Activated B cell treated with CpG ODN at 0.5 μM for 24 hours (primary cell): Measurements from ENCODE around the gene PDE9A. TPM values are rescaled to one million over a fixed set of nuclear protein-coding genes. Genes with fewer than 3 reads are reported as not detected.

Experiments
- ATAC-seq: fragments of 200-7000 bp; cut with Tn5 transposase; one replicate; pipeline ENCODE4 v1.10.0; 2021; ENCODE audit warnings: low read depth, mild to moderate bottlenecking, moderate library complexity
- CTCF ChIA-PET: fragments of 350-600 bp; sonication (Branson Sonifier 250); formaldehyde crosslinking; loops from one replicate; lab custom pipeline; 2021; ENCODE audit warnings: antibody characterized with exemption; lab: Charles Lee
- POLR2A ChIA-PET: fragments of 350-600 bp; sonication (Branson Sonifier 250); formaldehyde crosslinking; loops from one replicate; lab custom pipeline; 2021; ENCODE audit warnings: antibody characterized with exemption; lab: Charles Lee
- DNase-seq: peaks from one replicate; pipeline ENCODE4 v3.0.0; 2022
- H3K27ac Mint-ChIP-seq: one replicate; pipeline ENCODE4 v1.8.0; 2020; ENCODE audit warnings: mixed read lengths
- H3K27me3 Mint-ChIP-seq: one replicate; pipeline ENCODE4 v1.8.0; 2021; ENCODE audit warnings: mixed read lengths
- H3K36me3 Mint-ChIP-seq: one replicate; pipeline ENCODE4 v1.8.0; 2021; ENCODE audit warnings: low read depth, mixed read lengths
- H3K4me1 Mint-ChIP-seq: one replicate; pipeline ENCODE4 v1.8.0; 2021; ENCODE audit warnings: mixed read lengths
- H3K4me3 Mint-ChIP-seq: one replicate; pipeline ENCODE4 v1.8.0; 2020; ENCODE audit warnings: mild to moderate bottlenecking, mixed read lengths
- H3K9me3 Mint-ChIP-seq: one replicate; pipeline ENCODE4 v1.8.0; 2020; ENCODE audit warnings: mixed read lengths
- CTCF ChIP-seq: fragments of 200-600 bp; IDR thresholded peaks from one replicate; pipeline ENCODE4 v1.8.0; 2022; ENCODE audit warnings: antibody characterized with exemption, mild to moderate bottlenecking
- intact Hi-C: fragments of 100-400 bp; cut with micrococcal nuclease; formaldehyde crosslinking; loops from one replicate; pipeline ENCODE4 v1.15.1; 2024
- total RNA-seq: library from RNA; stranded (reverse); gene quantifications from 2 replicates; pipeline ENCODE4 v1.2.3, GENCODE V29; 2022

PDE9A gene
- total RNA-seq, 1 donor from 2014 or later, result 0.58 TPM

DNA sequence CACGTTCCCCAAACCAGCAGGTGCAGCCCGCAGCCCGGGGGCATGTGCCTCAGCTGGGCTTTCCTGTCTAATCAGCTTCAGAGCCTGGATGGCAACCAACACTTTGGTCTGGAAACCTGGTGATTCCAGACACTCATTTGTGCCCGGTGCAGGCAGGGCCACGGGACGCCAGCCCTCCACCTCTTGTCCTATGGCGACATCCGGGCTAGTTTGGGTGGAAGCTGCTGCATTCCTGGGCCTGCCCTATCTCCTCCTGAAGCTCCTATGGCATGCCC lies 114.1 kb downstream of the PDE9A start:
- intact Hi-C loops, result no loop called here
- ChIA-PET CTCF (no interaction called here), POLR2A (no interaction called here)
- Mint-ChIP-seq H3K9me3 (no peaks in the 10 kb centered on the region), H3K4me3 (no peak overlapping the region), H3K4me1 (no peaks in the 10 kb centered on the region), H3K27ac (no peak overlapping the region), H3K27me3 (no peaks in the 10 kb centered on the region), H3K36me3 (no peaks in the 10 kb centered on the region)
- ATAC-seq, result no peak
- no peak for TF ChIP-seq CTCF
- no peak for DNase-seq

- Mint-ChIP-seq H3K27ac (no peak overlapping the region), H3K27me3 (no peaks in the 10 kb centered on the region), H3K9me3 (no peaks in the 10 kb centered on the region), H3K4me3 (no peak overlapping the region), H3K4me1 (no peaks in the 10 kb centered on the region), H3K36me3 (no peaks in the 10 kb centered on the region)
- ChIA-PET CTCF (no interaction called here), POLR2A (no interaction called here)
- TF ChIP-seq CTCF, result no peak
- no peak for DNase-seq
- ATAC-seq, result no peak
- intact Hi-C loops, result no loop called here
Measured at GRCh38 chr21:42768324-42769121, 115.1 kb downstream of the PDE9A start.

- no peak for ATAC-seq
- H3K27me3 Mint-ChIP-seq, result peaks cover 3% of the 10 kb centered on the region
Measured at GRCh38 chr21:42769183-42769819, 115.9 kb downstream of the PDE9A start.

DNA sequence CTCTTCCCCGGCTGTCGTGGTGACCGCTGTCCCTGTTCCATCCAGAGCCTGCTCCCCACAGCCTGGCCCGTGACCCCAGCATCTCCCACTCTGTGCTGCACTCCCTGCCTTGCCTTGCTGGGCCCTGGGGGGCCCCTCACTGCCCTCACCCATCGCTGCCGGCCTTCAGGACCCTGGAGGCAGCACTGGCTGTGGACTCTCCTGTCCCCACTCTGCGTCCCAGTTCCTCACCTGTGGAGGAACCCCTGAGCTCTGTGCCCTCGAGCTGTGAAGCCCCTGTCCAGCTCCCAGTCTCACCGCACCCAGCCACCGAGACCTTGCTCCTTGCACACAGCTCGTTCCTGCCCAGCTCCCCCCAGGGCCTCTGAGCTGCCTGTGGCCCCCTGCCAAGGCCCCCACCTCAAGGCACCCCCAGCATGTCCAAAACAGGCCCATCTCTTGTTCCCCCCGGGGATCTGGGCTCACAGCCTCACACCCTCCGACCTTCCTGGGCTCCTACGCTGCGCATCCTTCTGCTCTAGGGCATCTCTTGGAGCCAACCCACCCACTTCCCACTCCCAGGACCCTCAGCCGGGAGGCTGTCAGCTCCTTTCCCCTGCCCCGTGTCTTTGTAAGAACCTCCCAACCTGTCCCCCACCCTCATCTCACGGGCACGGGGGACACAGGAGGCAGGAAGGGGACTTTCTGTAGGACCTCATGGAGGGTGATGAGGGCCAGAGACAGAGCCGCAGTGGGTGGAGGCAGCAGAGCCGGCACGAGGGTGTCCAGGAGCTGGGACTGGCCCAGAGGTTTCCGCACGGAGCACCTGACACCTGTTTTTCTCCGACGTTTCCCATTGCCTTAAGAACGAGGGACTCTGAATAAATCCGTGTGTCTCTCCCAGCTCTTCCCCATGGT lies 116.6 kb downstream of the PDE9A start:
- Mint-ChIP-seq H3K36me3 (no peaks in the 10 kb centered on the region), H3K4me1 (no peaks in the 10 kb centered on the region), H3K27ac (no peak overlapping the region), H3K27me3 (peaks cover 4% of the 10 kb centered on the region), H3K9me3 (no peaks in the 10 kb centered on the region), H3K4me3 (no peak overlapping the region)
- ATAC-seq (no peak), DNase-seq (no peak)
- CTCF ChIA-PET, result no interaction called here
- POLR2A ChIA-PET, result no interaction called here
- intact Hi-C loops, result no loop called here
- TF ChIP-seq CTCF, result no peak

More at GRCh38 chr21:42769183-42769819, 115.9 kb downstream of the PDE9A start:
- no peak for TF ChIP-seq CTCF
- no peak overlapping the region for H3K27ac Mint-ChIP-seq
- ChIA-PET CTCF (no interaction called here), POLR2A (no interaction called here)
- H3K9me3 Mint-ChIP-seq, result no peaks in the 10 kb centered on the region
- intact Hi-C loops, result no loop called here
- H3K4me3 Mint-ChIP-seq, result no peak overlapping the region
- DNase-seq, result no peak
- H3K36me3 Mint-ChIP-seq, result no peaks in the 10 kb centered on the region
- no peaks in the 10 kb centered on the region for H3K4me1 Mint-ChIP-seq
